IPS DF 4.7 (cell line): ENCODE measurements around the gene PREX1.

ENCODE experiments used
- DNase-seq: peaks from one replicate; pipeline ENCODE4 v3.0.0-alpha.2; 2013; ENCODE audit warnings: low spot score; ENCODE audit errors: extremely low read depth

Gene PREX1

DNA sequence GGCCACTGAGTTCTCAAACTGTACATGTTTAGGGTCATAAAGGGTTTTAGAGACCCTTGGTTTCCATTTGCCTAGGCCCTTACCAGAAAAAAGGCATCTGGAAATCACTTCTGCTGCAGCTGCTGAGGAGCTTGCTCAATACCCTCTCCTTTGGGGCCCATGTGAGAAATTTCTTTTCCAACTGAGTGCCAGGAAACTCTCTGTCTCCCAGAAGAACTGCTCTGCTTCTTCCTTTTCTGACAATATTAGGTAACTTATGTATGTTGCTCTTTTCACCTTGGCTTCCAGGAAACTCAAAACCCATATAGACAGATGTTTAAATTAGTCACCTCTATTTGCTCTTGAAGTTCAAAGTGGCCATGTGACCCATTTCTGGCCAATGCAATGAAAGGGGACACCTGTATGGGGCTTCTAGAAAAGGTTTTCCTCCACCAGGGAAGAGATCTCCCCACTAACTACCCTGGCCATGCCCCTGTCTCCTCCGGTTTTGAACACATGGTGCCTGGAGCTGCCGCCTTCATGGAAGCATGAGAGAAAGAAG, 121.6 kb downstream of the PREX1 start:
- no peak for DNase-seq

- DNase-seq: no peak
These were observed 122.3 kb downstream of the PREX1 start for GRCh38 chr20:48705240-48706115.

GRCh38 chr20:48704761-48705160, 123.0 kb downstream of the PREX1 start:
- no peak for DNase-seq

- DNase-seq: no peak
These were observed 124.1 kb downstream of the PREX1 start for GRCh38 chr20:48703511-48704219.

GRCh38 chr20:48703107-48703506, 124.7 kb downstream of the PREX1 start:
- no peak for DNase-seq

GRCh38 chr20:48702455-48702913, 125.3 kb downstream of the PREX1 start:
- no peak for DNase-seq

DNA sequence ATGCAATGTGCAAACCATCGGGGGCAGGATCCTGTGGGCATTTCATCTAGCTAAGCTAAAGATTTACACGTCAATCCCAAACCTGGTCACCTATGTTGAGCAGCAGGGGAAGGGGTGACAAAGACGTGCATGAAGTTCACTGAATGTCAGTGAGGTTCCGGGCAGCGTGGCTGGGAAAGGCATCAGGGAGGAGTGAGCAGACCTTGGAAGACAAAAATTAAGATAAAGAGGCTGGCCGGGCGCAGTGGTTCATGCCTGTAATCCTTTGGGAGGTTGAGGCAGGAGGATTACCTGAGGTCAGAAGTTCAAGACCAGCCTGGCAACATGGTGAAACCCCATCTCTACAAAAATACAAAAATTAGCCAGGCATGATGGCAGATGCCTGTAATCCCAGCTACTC, 126.1 kb downstream of the PREX1 start:
- no peak for DNase-seq

DNA sequence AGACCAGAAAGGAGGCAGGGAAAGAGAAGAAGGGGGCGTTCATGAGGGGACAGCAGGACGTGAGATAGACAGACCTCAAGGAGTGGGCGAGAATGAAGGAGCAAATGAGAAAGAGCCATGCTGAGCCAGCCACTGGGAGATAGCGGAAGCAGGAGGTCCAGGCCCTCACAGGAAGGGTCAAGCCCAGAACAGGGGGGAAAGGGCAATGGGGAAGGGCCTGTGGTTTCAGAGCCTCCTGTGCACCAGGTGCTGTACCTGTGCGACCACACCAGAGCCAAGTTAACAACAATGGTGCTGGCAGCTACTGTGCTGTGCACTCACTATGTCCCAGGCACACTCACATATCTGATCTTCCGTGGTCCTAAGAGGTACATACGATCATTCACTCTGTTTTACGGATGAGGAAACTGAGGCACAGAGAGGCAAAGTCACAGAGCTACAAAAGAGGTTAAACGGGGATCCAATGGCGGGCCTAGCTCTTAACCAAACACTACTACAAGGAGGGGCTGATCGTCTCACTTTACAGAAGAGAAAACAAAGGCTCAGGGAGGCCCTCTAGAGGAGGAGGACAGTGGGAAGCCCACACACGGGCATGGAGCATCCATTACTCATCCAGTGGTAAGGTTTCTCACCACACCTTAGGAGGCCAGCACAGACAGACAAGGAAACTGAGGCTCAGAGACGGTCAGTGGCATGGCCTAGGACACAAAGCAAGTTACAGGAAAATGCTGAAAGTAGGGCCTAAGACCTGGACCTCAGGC, 129.1 kb downstream of the PREX1 start:
- DNase-seq: no peak

DNA sequence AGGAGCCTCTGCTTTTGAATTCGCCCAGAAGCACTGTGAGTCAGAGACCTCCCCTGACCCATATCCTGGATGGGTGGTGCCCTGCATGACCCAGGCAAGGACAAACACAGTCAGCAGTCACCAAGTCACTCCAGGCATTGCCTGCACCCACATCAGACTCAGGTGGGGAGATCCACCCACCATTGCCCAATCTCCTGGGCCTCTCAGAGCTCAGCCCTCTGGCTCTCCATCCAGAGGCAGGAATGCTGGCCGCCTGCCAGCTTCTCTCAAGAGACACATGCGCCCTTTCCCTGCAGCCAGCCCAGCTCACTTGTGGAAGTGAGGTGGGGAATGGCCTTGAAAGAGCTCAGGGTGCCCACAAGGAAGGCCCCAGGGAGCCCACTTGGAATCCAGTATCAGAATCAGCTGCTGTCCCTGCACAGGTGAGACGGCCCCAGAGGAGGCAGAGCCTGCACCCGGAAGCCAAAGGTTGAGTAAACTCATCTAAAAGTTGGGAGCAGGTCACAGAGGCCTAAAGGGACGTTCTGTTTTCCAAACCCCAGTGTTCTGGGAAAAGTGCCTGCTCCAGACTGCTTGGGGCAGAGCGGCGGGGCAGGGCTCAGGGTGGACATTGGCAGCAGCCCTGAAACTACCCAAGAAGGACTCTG, 129.8 kb downstream of the PREX1 start:
- no peak for DNase-seq

DNA sequence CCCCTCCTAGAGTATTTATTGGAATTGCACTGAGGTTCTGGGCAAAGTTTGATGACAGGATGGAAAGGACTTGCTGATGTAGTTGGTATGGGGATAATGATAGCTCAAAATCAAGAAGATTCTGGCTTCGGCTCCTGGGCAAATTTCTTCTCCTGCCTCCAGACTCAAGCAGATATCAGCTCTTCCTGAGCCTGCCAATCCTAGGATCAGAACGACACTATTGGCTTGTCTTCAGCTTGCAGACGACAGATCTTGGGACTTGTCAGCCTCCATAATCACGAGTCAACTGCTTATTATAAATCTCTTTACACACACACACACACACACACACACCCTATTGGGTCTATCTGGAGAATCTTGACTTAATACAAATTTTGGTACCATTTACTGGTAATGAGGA, 131.1 kb downstream of the PREX1 start:
- DNase-seq: no peak

- DNase-seq: no peak
These were observed 132.1 kb downstream of the PREX1 start for GRCh38 chr20:48695738-48696137.

DNA sequence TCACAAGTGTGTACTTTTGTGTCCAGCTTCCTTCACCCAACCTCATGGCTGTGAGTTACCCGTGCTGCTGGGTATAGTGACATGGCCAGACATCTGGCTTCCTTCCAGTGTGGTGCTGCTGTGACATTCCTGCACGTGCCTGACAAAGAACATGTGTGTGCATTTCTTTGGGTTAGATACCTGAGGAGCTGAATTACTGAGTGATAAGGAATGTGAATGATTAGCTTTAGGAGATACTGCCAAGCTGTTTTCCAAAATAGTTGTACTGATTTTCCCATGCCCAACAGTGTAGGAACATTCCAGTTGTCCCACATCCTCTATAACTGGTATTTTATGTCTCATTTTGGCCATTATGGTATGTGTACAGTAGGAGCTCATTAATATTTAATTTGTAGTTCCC, 132.5 kb downstream of the PREX1 start:
- no peak for DNase-seq

GRCh38 chr20:48694381-48694865, 133.4 kb downstream of the PREX1 start:
- DNase-seq: no peak

- DNase-seq: no peak
These were observed 136.3 kb downstream of the PREX1 start for GRCh38 chr20:48691523-48691922.

DNA sequence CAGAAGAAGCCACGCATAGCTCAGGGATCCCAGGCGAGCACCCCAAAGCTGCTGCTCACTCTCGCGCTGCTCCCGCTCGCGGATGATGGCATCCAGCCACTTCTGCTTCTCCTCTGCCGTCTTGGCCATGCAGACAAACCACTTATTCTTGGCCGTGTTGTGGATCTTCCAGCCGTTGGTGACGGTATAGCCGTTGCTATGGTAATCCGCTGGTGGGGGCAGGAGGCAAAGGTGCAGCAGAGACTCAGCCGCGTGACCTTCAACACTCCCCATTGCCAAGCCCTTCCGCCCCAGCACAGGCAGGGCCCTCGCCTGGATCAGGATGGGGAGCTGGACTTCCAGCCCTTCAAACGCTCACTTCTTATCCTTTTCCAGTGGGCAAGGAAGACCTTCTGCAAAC, 136.9 kb downstream of the PREX1 start:
- DNase-seq: no peak

- DNase-seq: no peak
These were observed 137.8 kb downstream of the PREX1 start for GRCh38 chr20:48689874-48690571.

DNA sequence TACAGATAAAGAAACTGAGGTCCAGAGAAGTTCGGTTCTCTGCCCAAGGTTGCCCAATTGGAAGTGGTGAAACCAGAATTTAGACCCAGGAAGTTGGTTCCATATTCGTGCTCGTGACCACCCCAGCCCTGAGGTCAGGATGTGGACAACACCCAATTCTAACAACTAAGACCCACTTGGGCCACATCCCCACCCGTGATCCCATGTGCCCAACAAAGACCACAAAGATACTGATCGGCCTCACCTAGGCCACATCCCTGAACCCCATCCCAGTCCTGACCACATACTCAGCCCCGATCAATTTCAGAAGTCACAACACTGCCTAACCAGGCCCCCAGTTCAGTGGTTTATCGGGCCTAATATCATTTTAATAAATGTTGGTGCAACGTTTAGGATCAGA, 138.4 kb downstream of the PREX1 start:
- no peak for DNase-seq

- DNase-seq: no peak
These were observed 139.2 kb downstream of the PREX1 start for GRCh38 chr20:48688579-48688978.

DNA sequence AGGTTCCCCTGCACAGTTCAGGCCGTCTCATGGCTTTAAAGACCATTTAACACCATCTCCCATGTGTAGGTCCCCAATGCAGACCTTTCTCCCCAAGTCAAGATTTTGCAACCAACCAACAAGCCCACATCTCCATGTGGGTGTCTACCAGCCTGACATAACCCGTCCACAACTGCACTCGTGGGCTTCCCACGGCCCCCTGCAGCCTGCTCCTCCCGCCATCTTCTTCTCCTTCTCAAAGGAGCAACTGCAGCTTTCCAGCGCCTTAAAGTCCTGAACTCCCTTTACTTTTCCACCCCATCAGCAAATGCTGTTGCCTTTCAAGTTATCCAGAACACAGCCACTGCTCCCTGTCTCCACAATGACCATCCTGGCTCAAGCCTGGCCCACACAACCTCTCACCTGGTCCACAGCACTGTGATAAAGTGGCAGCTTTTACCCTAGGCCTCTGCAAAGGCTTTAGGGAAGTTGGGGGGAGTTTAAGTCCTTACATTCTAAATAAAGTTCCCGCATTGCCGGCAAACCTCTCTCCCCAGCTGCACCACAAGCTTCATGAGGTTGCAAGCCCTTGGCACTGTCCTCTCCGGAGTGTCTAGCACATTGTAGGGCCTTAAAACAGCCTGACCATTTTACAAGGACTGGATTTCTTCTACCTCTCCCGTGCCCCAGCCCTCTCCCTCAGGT, 140.5 kb downstream of the PREX1 start:
- no peak for DNase-seq
